HG02870 (cell line): ENCODE data around the gene METTL17.
A peak's percentile ranks its signal among the peaks of the same experiment; 100 is the strongest.
"Not testable (repeated sequence)": the region's sequence is repeated elsewhere in the genome, so short reads cannot be mapped to it uniquely, and the experiment has no call there.

Experiments used
- ATAC-seq: cut with Tn5 transposase; IDR thresholded peaks from one replicate; pipeline ENCODE4 v1.9.1; 2021; ENCODE audit warnings: mild to moderate bottlenecking, moderate library complexity; ENCODE audit not compliant: unreplicated experiment

Gene METTL17

GRCh38 chr14:21023817-21024584 is 34.2 kb downstream of the METTL17 start:
- ATAC-seq: no peak

- ATAC-seq: no peak
These were observed 35.0 kb downstream of the METTL17 start, which contains the start of gene NDRG2 for GRCh38 chr14:21024585-21025370. Gene NDRG2 (minus strand): TSS chr14:21025061. CDS start chr14:21023315, 1,746 bp downstream.

- no peak for ATAC-seq
These were observed 35.8 kb downstream of the METTL17 start for GRCh38 chr14:21025371-21026273.

- no peak for ATAC-seq
These were observed 36.7 kb downstream of the METTL17 start for GRCh38 chr14:21026274-21026987.

GRCh38 chr14:21026988-21027315 is 37.2 kb downstream of the METTL17 start:
- no peak for ATAC-seq

GRCh38 chr14:21029917-21030316 is 40.1 kb downstream of the METTL17 start, which contains the start of gene TPPP2:
Gene TPPP2 (plus strand): TSS chr14:21030217. CDS start chr14:21030582, 365 bp downstream.
- no peak for ATAC-seq

- ATAC-seq: no peak
These were observed 40.8 kb downstream of the METTL17 start for GRCh38 chr14:21030531-21030930.

- no peak for ATAC-seq
These were observed 42.7 kb downstream of the METTL17 start for GRCh38 chr14:21032326-21033132.

- no peak for ATAC-seq
These were observed 43.4 kb downstream of the METTL17 start for GRCh38 chr14:21033133-21033698.

GRCh38 chr14:21034707-21035106 is 44.9 kb downstream of the METTL17 start, which contains the start of gene RNASE13:
Gene RNASE13 (minus strand): TSS chr14:21034807. CDS start chr14:21034288, 519 bp downstream.
- no peak for ATAC-seq

GRCh38 chr14:21036751-21037150 is 47.0 kb downstream of the METTL17 start:
- ATAC-seq: no peak

- no peak for ATAC-seq
These were observed 47.4 kb downstream of the METTL17 start for GRCh38 chr14:21037156-21037555.

- ATAC-seq: no peak
These were observed 49.0 kb downstream of the METTL17 start for GRCh38 chr14:21038441-21039422.

- peak; percentile 78 for ATAC-seq
These were observed 50.0 kb downstream of the METTL17 start for GRCh38 chr14:21039585-21040369.

GRCh38 chr14:21040370-21040925 is 50.7 kb downstream of the METTL17 start:
- no peak for ATAC-seq

- not testable (repeated sequence) for ATAC-seq
These were observed 51.2 kb downstream of the METTL17 start for GRCh38 chr14:21040941-21041340.
